KBM-7 (cell line): ENCODE measurements around the gene PPY.
"Not testable (repeated sequence)": the region's sequence is repeated elsewhere in the genome, so short reads cannot be mapped to it uniquely, and the experiment has no call there.

Experiments
- DNase-seq: peaks from one replicate; pipeline ENCODE4 v3.0.0-alpha.2; 2015
- in situ Hi-C: fragments of 300-500 bp; cut with MboI; formaldehyde crosslinking; loops from 2 replicates; pipeline ENCODE4 v1.14.3; 2020; ENCODE audit warnings: low sequenced_read_pairs, low pct_unique_long_range_greater_than_20kb, mixed read lengths

Gene PPY

DNA sequence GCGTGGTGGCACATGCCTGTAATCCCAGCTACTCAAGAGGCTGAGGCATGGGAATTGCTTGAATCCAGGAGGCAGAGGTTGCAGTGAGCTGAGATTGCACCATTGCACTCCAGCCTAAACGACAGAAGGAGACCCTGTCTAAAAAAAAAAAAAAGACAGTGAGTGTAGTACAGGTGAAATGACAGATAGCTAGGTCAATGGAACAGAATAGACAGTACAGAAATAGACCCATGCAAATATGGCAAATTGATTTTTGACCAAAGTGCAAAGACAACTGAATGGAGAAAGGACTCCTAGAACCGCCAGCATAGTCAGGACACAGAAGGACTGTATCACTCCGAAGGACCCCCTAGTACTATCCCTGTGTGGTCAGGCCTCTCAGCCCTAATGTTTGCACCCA lies 28.1 kb upstream of the PPY start:
- in situ Hi-C loops, result no loop called here
- DNase-seq, result no peak

DNA sequence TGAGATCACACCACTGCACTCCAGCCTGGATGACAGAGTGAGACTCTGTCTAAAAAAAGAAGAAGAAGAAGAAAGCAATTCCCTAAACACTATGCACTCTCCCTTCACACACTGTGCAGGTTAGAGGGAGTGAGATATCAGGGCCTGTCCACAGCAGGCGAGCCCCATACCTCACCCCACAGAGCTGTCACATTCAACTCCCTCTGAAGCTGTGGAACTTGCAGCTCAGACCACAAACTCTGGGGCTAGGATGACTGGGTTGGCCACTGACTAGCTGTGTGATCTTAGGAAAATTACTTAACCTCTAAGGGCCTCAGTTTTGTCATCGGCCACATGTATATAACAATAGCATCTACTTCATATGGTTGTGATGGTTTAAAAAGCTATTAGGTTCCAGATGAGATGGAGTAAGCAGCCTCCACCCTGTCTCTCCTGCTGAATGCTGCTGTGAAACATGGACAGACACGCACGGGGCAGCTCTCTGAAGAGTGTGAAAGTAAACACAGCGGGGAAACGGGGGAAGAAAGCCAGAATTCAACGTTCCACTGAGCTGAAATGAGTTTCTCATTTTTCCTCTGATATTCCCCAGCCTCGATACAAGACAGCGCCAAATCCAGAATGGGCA lies 25.1 kb upstream of the PPY start:
- in situ Hi-C loops, result no loop called here
- DNase-seq, result no peak

DNA sequence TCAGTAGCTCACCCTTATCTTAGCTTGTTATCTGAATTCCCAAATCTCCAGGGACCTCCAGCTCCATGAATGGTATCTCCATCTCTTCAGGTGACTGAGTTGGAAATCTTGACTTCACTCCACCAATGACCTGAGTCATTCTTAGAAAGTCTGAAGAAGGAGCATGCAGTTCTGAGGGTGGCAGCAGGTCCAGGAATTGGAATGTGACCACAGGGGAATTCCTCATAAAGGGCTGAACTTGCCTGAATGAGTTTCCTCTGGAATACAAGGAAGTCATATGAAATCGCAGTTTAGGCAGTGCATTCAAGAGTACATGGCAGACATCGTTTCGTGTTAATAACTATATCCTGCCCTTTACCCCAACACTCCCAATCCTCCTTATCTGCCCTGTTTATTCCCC lies 24.0 kb upstream of the PPY start:
- in situ Hi-C loops, result no loop called here
- no peak for DNase-seq

DNA sequence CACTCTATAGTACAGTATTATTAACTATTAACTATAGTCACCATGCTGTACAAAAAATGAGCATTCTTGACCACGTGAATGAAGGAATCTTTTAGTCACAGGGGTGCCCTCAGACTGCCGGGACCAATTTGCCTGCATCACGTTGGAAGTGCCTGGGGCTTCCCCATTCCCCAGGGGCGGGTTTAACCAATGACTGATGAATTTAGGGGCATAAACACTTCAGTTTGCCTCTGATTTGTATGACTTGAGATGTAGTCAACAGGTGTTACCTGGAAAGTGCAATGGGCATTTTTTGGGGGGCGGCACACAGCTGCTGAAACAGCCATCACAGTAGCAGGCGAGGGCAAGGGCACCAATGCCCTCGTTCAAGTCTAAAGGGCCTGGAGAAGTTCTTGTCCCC lies 20.2 kb upstream of the PPY start:
- in situ Hi-C loops, result no loop called here

DNA sequence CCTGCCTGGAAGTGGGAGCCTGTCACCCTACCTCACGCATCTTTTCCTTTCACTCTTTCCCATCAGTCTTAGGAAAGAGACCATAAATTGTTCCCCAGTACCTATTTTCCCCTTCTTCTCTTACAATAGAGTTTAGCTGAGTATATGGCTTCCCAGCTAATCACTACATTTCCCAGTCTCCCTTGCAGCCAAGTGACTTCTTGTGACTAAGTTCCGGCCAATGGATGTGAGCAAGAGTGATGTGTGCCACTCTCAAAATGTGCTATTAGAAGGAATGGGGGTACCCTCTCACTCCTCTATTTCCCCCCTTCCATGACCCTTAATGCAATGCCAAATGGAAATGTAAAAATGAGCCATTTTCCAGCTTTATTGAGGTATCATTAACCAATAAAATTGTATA lies 19.7 kb upstream of the PPY start:
- DNase-seq, result no peak
- in situ Hi-C loops, result no loop called here

More for the DNA sequence above, 20.2 kb upstream of the PPY start:
- no peak for DNase-seq

DNA sequence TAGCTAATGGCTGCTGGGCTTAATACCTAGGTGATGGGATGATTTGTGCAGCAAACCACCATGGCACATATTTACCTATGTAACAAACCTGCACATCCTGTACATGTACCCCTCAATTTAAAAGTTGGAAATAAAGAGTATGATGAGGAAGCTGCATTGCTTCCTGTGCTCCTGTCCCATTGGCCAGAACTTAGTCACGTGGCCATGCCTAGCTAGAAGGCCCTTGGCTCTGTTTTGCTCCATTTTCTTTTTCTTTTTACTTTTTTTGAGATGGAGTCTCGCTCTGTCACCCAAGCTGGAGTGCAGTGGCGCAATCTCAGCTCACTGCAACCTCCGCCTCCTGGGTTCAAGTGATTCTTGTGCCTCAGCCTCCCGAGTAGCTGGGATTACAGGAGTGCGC lies 19.0 kb upstream of the PPY start:
- DNase-seq, in situ Hi-C loops: not testable (repeated sequence)

DNA sequence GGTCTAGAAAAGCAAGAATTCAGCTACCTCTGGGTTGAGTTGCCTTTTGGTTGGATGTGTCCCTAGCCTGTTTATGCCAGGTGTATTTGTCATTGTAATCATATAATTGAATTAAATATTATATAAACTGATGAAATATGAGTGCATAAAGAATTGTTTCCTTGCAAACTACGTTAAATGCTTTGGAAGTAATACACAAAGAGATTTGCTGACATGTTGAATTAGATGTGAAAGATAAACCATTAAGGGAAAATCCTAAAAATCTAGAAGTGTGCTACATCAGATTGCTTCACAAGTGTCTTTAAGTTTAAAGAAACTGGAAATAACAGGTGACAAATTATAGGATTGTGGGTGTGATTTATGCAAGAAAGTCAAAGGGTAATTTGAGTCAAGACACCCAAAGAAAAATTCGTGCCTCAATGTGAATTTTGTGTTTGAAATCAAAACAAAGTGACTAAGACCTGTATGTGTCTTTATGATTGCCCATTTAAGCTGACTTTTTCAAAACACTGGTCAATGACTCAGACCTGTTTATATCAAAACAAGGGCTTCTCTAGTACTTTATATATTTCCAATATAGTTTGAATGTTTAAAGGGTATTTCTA lies 16.6 kb upstream of the PPY start:
- in situ Hi-C loops, result no loop called here
- DNase-seq, result no peak

DNA sequence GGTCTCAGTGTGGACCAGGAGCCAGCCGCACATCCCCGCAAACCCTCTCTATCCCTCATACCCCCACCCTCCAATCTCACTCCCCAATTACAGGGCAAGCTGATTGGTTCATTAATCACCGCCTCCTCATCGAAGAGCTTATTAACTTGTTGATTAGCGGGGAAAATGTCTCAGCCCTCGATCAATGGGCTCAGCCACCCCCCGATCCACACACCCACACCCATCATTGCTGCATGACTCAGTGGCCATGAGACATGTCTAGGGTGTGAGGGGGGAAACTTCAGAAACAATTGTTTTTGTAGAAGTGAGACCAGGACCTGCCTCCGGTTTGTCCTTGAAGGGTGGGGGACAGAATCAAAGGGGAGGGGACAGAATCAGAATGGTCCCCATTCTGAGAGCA lies 13.9 kb upstream of the PPY start:
- DNase-seq, result no peak
- in situ Hi-C loops, result no loop called here

DNA sequence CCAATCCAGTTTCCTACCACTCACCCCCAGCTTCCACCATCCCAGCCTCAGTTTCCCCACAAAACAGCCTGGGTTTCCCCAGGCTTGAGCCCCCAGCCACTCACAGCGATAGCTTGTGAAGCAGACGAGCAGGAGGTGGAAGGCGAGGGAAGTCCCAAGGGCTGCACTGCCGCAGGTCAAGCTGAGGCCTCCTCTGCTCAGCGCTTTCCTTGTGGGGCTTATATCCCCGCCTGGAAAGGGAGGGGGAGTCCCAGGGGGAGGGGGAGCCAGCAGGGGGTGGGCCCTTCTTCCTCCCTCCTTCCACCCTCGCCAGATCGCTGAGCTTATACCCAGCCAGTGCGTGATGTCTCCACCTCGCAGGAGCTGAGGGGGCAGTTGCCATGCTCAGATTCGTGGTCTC lies 11.5 kb upstream of the PPY start, which contains the start of gene PYY:
Gene PYY, minus strand, starts transcription at position 195 of the 400 bp plus-strand sequence. CDS start 457 bp downstream, outside the sequence.
- DNase-seq, result no peak
- in situ Hi-C loops, result no loop called here

DNA sequence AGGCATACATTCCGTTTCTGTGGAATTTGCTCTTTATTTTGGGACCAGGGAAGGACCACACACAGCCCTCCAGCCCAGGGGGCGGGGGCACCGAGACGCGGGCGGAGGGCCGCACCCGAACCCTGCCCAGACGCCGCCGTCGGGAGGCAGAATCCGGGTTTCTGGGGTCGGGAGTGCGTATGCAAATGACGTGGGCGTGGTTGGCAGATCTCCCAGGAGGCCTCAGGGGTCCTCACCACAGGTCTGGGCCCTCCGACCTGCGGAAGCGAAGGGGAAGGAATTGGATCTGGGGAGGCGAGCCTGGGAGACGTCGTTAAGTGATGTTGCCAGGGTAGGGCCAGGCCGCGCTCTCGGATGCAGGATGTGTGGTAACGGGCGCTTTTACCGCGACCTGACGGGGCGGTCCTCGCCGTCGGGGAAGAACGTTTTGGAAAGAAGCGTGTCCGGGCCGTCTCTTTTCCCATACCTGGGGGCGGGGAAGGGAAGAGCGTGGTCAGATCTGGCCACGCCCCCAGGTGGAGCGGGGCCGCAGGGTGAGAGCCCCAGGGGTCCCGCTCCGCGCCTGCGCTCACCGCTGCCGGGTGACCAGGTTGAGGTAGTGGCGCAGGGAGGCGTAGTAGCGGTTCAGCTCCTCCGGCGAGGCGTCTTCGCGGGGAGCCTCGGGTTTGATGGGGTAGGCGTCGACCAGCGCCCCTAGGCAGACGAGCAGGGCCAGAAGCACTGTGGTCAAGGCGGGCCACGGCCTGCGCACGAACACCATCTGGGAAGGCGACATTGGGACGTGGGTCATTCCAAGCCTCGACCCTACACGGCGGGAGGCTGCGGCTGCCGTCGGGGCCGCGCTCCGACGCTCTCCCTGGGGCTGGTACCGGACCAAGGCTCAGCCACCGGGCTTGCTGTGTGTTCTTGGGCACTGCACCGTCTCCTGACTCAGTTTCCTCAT lies 10.7 kb upstream of the PPY start:
- in situ Hi-C loops, result no loop called here
- DNase-seq, result no peak

DNA sequence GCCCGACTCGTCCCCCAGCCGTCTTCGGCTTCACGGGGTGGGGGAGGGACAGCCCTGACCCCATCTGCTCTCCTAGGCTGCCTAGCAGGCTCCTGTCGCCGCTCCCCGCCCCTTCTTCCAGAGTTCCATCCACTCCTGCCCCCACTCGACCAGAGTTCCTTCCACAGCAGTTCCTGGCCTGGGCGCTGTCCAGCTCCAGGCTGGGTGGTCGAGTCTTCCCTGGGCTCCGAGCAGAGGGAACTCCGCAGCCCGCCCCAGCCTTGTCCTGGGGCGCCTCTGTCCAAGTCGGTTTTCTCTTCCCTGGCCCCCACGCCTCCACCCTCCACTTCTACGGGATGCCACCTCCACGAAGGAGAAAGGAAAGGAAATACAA lies 10.1 kb upstream of the PPY start:
- in situ Hi-C loops, result no loop called here
- DNase-seq, result no peak

DNA sequence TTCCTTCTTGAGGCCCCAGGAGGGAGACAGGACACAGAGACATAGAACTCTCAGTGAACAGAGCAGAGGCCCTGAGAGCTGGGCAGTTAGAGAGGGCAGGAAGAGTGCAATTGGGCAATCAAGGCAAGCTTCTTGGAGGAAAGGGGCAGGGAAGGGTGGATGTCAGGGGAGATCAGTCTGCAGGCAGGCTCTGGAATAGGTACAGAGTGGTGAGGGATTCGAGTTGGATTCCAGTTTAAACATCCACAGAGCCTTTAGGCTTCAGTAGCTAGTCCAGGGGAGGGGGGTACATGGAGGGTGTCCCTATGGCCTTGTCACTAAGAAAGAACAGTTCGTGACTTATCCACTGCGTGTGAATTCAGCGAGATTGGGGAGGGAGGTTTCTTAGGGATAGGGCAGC lies 9.5 kb upstream of the PPY start:
- in situ Hi-C loops, result no loop called here
- no peak for DNase-seq

DNA sequence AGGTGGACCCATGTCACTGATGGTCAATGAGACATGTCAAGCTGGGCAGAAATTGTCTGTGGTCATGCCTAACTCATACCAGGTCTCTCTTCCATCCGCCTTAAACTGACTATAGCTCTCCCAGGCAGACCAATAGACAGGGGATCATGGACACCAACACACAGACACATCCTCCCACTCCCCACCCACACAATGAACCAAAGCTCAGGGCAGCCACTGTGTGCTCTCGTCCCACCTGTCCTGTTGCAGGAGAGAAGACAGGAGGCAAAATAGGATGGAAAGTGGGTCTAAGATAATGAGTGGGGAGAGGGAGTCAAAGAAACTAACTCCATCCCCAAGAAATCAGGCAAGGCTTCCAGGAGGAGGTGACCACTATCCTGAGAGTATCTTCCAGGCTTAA lies 8.3 kb upstream of the PPY start:
- in situ Hi-C loops, result no loop called here
- DNase-seq, result no peak

DNA sequence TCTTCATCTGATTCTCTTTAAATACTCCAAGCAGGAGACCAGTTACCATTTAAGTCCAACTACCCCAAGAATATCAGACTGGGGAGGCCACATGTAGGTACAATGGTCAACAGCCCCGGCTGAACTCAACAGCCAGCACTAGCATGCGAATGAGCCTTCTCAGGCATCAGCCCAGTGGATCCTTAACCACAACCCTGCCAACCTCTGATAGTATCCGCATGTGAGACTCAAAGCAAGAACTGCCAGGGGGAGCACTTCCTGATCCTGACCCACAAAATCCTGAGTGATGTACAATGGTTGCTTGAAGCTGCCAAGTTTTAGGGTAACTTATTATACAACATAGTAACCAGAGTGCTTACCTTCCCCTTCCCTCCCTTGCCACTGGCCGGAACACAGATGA lies 7.5 kb upstream of the PPY start:
- in situ Hi-C loops, result no loop called here
- DNase-seq, result peak; percentile 28

DNA sequence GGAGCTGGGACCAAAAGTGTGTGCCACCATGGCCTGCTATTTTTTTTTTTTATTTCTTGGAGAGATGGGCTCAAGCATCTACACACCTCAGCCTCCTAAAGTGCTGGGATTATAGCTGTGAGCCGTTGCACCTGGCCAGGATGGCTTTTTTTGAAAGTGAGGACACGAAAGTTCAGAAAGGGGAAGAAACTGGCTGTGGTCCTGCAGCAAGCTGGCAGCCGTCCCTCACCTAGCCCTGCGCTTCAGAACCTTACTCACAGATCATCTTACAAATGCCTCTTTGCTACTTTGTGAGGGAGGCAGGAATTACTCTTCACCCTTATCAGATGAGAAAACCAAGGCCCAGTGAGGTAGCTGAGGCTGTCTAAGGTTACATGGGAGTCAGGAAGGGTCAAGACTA lies 4.5 kb upstream of the PPY start:
- DNase-seq, result no peak

DNA sequence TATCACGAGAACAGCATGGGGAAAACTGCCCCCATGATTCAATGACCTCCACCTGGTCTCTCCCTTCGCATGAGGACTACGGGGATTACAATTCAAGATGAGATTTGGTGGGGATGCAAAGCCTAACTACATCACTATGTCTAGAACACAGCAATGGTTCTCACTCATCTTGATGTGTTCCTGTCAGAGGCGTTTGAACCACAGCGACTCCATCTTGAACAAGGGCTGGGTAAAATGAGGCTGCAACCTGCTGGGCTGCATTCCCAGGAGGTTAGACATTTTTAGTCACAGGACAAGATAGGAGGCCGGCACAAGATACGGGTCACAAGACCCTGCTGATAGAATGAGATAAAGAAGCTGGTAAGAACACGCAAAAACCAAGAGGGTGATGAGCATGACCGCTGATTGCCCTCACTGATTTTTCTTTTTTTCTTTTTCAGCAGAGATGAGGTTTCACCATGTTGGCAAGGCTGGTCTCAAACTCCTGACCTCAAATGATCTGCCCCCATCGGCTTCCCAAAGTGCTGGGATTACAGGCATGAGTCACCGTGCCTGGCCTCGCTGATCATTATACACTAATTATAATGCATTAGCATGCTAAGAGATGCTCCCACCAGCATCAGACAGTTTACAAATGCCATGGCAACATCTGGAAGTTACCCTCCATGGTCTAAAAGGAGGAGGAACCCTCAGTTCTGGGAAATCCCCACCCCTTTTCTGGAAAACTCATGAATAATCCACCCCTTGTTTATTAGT lies 3.0 kb upstream of the PPY start:
- DNase-seq, result no peak
- in situ Hi-C loops, result no loop called here

More for the DNA sequence above, 4.5 kb upstream of the PPY start:
- in situ Hi-C loops, result no loop called here

DNA sequence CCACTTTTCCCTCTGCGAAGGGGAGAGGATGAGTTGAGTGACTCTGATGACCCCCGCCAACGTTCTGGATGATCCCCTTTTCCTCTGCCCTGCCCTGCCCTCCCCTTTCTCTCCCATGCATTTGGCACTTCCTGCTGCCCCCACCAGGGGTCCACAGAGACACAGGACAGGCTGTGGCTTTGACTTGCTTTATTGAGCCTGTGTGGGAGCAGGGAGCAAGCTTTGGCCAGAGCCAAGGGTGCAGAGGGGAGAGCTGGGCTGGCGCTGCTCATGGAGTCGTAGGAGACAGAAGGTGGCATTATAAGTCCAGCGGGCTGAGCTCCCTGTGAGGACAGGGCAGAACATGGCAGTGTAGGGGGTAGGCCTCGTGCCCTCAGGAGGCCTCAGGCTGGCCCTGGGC lies 1.6 kb downstream of the PPY start:
- peak; percentile 60 for DNase-seq
- in situ Hi-C loops, result no loop called here

DNA sequence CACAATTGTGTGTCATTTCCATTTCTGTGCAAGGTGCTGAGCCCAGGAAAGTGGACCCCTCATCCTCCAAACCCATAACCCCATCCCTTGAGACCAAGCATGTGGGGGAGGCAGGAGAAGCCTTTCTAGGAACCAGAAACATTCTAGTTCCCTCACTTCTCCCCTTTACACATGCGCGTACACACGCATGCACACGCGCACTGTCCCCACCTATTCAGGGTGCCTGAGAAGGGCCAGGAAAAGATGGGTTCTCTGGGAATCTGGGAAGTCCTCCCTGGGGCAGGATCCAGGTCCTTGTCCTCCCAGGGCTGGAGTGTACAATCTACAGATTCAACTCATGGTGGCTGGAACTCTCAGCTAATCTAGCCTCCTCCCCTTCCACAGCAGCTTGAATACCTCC lies 2.4 kb downstream of the PPY start:
- in situ Hi-C loops, result no loop called here
- DNase-seq, result no peak

DNA sequence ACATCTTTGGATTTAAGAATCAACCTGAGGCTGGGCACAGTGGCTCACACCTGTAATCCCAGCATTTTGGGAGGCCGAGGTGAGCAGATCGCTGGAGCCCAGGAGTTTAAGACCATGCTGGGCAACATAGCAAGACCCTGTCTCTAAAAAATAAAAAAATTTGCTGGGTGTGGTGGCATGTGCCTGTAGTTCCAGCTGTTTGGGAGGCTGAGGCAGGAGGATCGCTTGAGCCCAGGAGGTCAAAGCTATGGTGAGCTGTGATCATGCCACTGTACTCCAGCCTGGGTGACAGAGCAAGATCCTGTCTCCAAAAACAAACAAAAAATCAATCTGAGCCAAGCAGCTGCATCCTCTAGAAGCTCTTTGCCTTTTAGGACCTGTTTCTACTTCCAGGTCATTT lies 2.8 kb downstream of the PPY start:
- in situ Hi-C loops, DNase-seq: not testable (repeated sequence)

DNA sequence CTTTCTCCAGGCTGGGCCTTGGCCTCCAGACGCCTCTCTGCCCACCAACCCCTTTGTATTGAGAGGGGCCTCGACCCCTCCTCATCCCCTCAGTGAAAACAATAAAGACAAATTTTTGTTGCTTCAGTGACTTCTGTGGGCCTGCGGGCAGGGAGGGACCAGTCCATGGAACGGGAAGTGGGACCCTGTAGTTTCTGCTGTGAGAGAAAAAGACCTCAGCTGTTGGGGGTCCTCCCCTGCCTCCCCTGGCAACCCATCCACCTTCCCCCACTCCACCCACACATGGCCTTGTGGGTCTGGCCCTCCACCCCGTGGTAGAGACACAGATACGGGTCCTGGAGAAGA lies 3.5 kb downstream of the PPY start:
- peak; percentile 15 for DNase-seq
- in situ Hi-C loops, result no loop called here
